ENCODE results near the gene LCNL1. TPM values are rescaled to one million over a fixed set of nuclear protein-coding genes. Genes with fewer than 3 reads are reported as not detected.

LCNL1 gene
- total and polyA plus RNA-seq, 10 of the 15 experiments (the other 5 are each of a cell fraction or from before 2014, with no cell fraction given), result not detected

DNA sequence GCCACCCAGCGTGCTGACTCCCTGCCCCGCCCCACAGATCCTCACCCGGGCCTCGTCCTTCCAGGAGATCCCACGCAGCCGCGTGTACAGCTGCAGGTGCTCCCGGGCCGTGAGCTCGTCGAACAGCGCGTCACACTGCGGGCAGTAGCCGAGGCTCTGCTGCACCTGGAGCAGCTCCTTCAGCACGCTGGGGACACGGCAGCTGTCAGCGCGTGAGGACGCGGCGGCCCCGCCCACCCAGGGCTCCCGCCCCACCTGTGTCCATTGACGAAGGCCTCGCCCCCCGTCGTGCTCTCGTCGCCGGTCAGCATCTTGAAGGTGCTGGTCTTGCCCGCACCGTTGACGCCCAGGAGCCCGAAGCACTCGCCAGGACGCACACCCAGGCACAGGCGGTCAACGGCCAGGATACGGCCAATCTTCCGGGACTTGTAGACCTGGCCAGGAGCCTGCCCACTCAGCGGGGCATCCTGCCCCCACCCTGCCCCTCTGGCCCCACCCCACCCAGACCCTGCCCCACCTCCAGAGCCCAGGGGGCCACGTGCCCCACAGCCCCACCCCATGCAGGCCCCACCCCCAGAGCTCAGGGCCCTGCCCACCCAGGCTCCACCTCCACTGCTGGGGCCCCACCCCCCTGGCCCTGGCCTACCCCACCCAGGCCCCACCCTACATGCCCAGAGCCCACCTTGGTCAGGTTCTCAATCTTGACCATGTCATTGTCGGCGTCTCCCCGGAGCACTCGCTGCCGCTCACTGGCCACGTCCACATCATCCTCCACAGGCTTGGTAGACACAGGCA lies 27.3 kb downstream of the LCNL1 start:
- ChIA-PET RAD21 (ENCODE audit: unreplicated experiment) (no interaction called here), CTCF (interaction anchor here (1.0 kb wide), 1 partner anchor 168 kb away, joined by 3 read pairs; the partner anchor contains the start of gene AJM1), POLR2A (no interaction called here), SMC1A (ENCODE audit: uncharacterized antibody, unreplicated experiment) (no interaction called here)
- TF ChIP-seq SMAD5 (IDR thresholded peaks at IDR 0.05; ENCODE audit: low read depth), result no peak
- no peak for TF ChIP-seq POLR2AphosphoS2 (IDR thresholded peaks at IDR 0.05; ENCODE audit: low read depth, low read length)
- no peak for TF ChIP-seq HDGF (IDR thresholded peaks at IDR 0.05)
- TF ChIP-seq CEBPB (IDR thresholded peaks at IDR 0.05; ENCODE audit: borderline replicate concordance in 1 of 2, low read depth in 2 of 2, low read length in 2 of 2), result no peak
- TF ChIP-seq POU2F2 (IDR thresholded peaks at IDR 0.05; ENCODE audit: borderline replicate concordance, low read depth, low read length), result no peak
- TF ChIP-seq, protein P1, sequence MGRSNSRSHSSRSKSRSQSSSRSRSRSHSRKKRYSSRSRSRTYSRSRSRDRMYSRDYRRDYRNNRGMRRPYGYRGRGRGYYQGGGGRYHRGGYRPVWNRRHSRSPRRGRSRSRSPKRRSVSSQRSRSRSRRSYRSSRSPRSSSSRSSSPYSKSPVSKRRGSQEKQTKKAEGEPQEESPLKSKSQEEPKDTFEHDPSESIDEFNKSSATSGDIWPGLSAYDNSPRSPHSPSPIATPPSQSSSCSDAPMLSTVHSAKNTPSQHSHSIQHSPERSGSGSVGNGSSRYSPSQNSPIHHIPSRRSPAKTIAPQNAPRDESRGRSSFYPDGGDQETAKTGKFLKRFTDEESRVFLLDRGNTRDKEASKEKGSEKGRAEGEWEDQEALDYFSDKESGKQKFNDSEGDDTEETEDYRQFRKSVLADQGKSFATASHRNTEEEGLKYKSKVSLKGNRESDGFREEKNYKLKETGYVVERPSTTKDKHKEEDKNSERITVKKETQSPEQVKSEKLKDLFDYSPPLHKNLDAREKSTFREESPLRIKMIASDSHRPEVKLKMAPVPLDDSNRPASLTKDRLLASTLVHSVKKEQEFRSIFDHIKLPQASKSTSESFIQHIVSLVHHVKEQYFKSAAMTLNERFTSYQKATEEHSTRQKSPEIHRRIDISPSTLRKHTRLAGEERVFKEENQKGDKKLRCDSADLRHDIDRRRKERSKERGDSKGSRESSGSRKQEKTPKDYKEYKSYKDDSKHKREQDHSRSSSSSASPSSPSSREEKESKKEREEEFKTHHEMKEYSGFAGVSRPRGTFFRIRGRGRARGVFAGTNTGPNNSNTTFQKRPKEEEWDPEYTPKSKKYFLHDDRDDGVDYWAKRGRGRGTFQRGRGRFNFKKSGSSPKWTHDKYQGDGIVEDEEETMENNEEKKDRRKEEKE (IDR thresholded peaks at IDR 0.05), result no peak
- TF ChIP-seq ATF7 (IDR thresholded peaks at IDR 0.05; ENCODE audit: low read depth), result no peak
- no peak for TF ChIP-seq KLF5 (IDR thresholded peaks at IDR 0.05; ENCODE audit: partially characterized antibody)
- no peak for TF ChIP-seq POLR2A (IDR thresholded peaks at IDR 0.05; ENCODE audit: low read depth, low read length)
- no peak for TF ChIP-seq EED (IDR thresholded peaks at IDR 0.05; ENCODE audit: low read depth)
- Histone ChIP-seq H3K9ac (ENCODE audit: control insufficient read depth, insufficient read depth, low read length) (no peak overlapping the region), H3K36me3 (ENCODE audit: control insufficient read depth in 2 of 2, insufficient read depth in 2 of 2, low read length in 1 of 2) (no peaks in the 10 kb centered on the region), H3K4me2 (ENCODE audit: control insufficient read depth, insufficient read depth) (no peak overlapping the region), H3K27ac (ENCODE audit: control insufficient read depth, insufficient read depth) (no peak overlapping the region), H3K4me1 (ENCODE audit: control insufficient read depth, insufficient read depth, low read length) (no peaks in the 10 kb centered on the region), H3K27me3 (replicated peaks in 1 of 2; ENCODE audit: control insufficient read depth in 2 of 2, insufficient read depth in 2 of 2, low read length in 1 of 2) (no peaks in the 10 kb centered on the region), H3K4me3 (no peak overlapping the region), H3K79me2 (ENCODE audit: control insufficient read depth, insufficient read depth, low read length) (no peaks in the 10 kb centered on the region), H3K9me3 (replicated peaks; ENCODE audit: control insufficient read depth, insufficient read depth, low read length) (no peaks in the 10 kb centered on the region; the same call in 2 of the 3 replicates), H2AFZ (ENCODE audit: control insufficient read depth, low read depth, low read length) (no peak overlapping the region), H4K20me1 (ENCODE audit: control insufficient read depth, insufficient read depth) (no peaks in the 10 kb centered on the region)
- no peak for ATAC-seq
- WGBS (ENCODE audit: insufficient coverage, insufficient replicate concordance, low lambda C conversion rate, missing lambda C conversion rate), result 90% methylated on average over 37 of the region's 49 CpGs
- FAIRE-seq, result no peak
- in situ Hi-C loops (cut with MboI), result no loop called here
- no TSS peak for BruUV-seq (replicated peaks)
- no peak for DNase-seq (ENCODE audit: low read depth, low spot score)
- intact Hi-C loops (cut with micrococcal nuclease; ENCODE audit: unreplicated experiment), result no loop called here
